ENCODE data around the gene ZXDC.

Gene ZXDC

GRCh38 chr3:126414961-126415660 lies 60.6 kb downstream of the ZXDC start:
- H3K9me3 Mint-ChIP-seq = no peaks in the 10 kb centered on the region
- H3K36me3 Mint-ChIP-seq (ENCODE audit: insufficient read depth) = peaks cover 1% of the 10 kb centered on the region
- ATAC-seq (replicated peaks; ENCODE audit: extremely low read depth, poor library complexity, severe bottlenecking) (no peak), DNase-seq (ENCODE audit: low spot score in 2 of 2) (no peak)
- no peak overlapping the region for H3K27ac Mint-ChIP-seq (ENCODE audit: low read depth)
- peaks cover 60% of the 10 kb centered on the region for H3K27me3 Mint-ChIP-seq
- no peak overlapping the region for H3K4me3 Mint-ChIP-seq
- H3K4me1 Mint-ChIP-seq = no peaks in the 10 kb centered on the region

- Mint-ChIP-seq H3K27me3 (peaks cover 66% of the 10 kb centered on the region), H3K27ac (ENCODE audit: low read depth) (no peak overlapping the region), H3K36me3 (ENCODE audit: insufficient read depth) (peaks cover 1% of the 10 kb centered on the region), H3K4me3 (no peak overlapping the region), H3K9me3 (no peaks in the 10 kb centered on the region), H3K4me1 (no peaks in the 10 kb centered on the region)
- ATAC-seq (replicated peaks; ENCODE audit: extremely low read depth, poor library complexity, severe bottlenecking) (no peak), DNase-seq (ENCODE audit: low spot score in 2 of 2) (no peak)
These were observed 61.3 kb downstream of the ZXDC start for GRCh38 chr3:126414406-126414805.

DNA sequence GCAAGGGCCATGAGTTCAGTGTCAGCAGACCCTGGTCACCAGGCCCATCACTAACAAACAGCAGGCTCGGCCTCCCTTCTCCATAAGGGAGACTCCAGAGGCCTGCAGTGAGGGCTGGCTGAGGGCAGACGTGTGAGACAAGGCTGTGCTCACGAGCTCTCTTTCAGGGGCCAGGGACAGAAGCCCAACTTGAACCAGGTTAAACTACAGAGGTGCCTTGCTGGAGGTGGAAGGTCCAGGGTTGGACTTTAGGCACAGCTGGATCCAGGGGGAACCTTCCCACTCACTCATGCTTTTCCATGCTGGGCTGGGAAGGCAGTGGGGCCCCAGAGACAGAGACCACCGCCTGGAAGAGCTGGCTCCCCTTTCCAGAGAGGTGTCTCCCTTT lies 62.0 kb downstream of the ZXDC start:
- ATAC-seq (replicated peaks; ENCODE audit: extremely low read depth, poor library complexity, severe bottlenecking) (no peak), DNase-seq (ENCODE audit: low spot score in 2 of 2) (no peak)
- Mint-ChIP-seq H3K27ac (ENCODE audit: low read depth) (no peak overlapping the region), H3K27me3 (peaks cover 74% of the 10 kb centered on the region), H3K4me1 (no peaks in the 10 kb centered on the region), H3K36me3 (ENCODE audit: insufficient read depth) (peaks cover 1% of the 10 kb centered on the region), H3K9me3 (no peaks in the 10 kb centered on the region), H3K4me3 (no peak overlapping the region)

GRCh38 chr3:126412841-126413692 lies 62.6 kb downstream of the ZXDC start:
- Mint-ChIP-seq H3K4me3 (no peak overlapping the region), H3K36me3 (ENCODE audit: insufficient read depth) (peaks cover 1% of the 10 kb centered on the region), H3K4me1 (no peaks in the 10 kb centered on the region), H3K9me3 (no peaks in the 10 kb centered on the region), H3K27me3 (peaks cover 80% of the 10 kb centered on the region), H3K27ac (ENCODE audit: low read depth) (no peak overlapping the region)
- DNase-seq (ENCODE audit: low spot score in 2 of 2) = no peak
- ATAC-seq (replicated peaks; ENCODE audit: extremely low read depth, poor library complexity, severe bottlenecking) = no peak

- Mint-ChIP-seq H3K9me3 (no peaks in the 10 kb centered on the region), H3K4me1 (no peaks in the 10 kb centered on the region), H3K27ac (ENCODE audit: low read depth) (no peak overlapping the region), H3K27me3 (peaks cover 73% of the 10 kb centered on the region), H3K36me3 (ENCODE audit: insufficient read depth) (peaks cover 1% of the 10 kb centered on the region), H3K4me3 (no peak overlapping the region)
- DNase-seq (ENCODE audit: low spot score in 2 of 2) = no peak
- ATAC-seq (replicated peaks; ENCODE audit: extremely low read depth, poor library complexity, severe bottlenecking) = no peak
These were observed 67.6 kb downstream of the ZXDC start for GRCh38 chr3:126408099-126408498.

DNA sequence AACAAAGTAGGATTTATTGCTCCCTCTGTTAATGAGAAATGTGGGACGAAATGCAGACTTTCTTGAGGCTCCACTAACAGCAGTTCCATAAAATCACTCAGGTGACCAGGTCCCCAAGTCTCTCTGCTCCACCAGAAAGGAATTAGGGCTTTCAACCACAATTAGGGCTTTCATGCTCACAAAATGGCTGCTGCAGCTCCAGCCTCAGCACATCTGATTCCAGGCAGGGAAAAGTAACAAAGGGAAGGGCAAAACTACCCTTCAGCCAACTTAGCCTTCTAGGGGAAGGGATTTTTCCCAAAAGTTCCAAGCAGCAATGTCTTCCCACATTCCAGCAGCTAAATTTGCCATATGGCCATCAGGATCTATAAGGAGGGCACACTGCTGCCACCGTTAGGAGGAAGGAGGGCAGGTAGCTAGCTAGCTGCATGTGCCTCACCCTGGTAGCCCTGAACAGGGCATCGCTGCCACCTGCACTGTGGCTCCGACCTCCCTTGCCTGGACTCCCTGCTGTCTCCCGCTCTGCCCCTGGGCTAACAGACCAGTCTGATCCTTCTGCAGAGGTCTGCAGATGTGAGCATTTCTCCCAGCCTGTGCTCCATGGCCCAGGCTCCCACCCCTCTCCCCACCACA lies 68.2 kb downstream of the ZXDC start:
- Mint-ChIP-seq H3K4me1 (no peaks in the 10 kb centered on the region), H3K27ac (ENCODE audit: low read depth) (no peak overlapping the region), H3K27me3 (peaks cover 73% of the 10 kb centered on the region), H3K36me3 (ENCODE audit: insufficient read depth) (no peaks in the 10 kb centered on the region), H3K4me3 (no peak overlapping the region), H3K9me3 (no peaks in the 10 kb centered on the region)
- no peak for ATAC-seq (replicated peaks; ENCODE audit: extremely low read depth, poor library complexity, severe bottlenecking)
- no peak for DNase-seq (ENCODE audit: low spot score in 2 of 2)

DNA sequence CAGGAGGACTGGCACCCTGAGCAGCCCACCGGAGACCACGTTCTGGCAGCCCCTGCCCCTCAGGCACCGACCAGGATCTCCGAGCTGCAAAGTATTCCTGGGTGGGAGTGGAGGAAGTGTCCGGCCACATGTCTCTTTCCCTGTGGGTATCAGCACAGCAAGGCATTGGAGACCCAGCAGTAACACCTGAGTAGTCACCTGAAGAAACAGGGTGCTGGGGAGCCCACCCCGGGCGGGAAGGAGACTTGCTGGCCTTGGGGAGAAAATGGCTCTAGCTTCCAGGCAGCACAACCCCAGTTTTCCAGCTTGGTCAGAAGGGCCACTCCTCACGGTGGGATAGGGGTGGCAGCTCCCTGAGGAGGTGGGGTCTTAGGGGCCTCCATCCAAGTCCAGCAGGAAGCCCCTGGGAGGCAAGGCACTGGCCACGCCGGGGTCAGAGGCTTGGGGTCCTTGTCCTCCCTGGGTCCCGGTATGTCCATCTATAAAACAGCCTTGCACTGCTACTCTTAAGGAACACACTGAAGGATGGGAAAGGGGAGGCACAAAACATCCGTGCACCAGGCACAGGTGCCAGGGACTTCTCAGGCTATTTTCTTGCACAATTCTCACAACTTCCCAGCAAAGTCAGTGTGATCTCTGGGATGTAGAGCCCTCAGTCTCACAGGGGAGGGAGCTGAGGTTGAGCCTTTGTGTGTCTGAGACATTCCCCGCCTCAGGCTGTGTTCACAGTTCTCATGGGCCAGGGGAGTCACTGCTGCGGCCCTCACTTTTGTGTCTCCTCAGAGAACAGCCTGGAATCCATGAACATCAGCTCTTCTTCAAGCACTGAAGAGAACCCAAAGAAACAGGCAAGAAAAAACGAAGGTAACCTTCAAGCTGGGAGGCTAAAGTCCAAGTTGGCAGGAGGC lies 69.0 kb downstream of the ZXDC start:
- Mint-ChIP-seq H3K36me3 (ENCODE audit: insufficient read depth) (no peaks in the 10 kb centered on the region), H3K27ac (ENCODE audit: low read depth) (no peak overlapping the region), H3K9me3 (no peaks in the 10 kb centered on the region), H3K27me3 (peaks cover 73% of the 10 kb centered on the region), H3K4me3 (no peak overlapping the region), H3K4me1 (no peaks in the 10 kb centered on the region)
- DNase-seq (ENCODE audit: low spot score in 2 of 2) (no peak), ATAC-seq (replicated peaks; ENCODE audit: extremely low read depth, poor library complexity, severe bottlenecking) (no peak)

DNA sequence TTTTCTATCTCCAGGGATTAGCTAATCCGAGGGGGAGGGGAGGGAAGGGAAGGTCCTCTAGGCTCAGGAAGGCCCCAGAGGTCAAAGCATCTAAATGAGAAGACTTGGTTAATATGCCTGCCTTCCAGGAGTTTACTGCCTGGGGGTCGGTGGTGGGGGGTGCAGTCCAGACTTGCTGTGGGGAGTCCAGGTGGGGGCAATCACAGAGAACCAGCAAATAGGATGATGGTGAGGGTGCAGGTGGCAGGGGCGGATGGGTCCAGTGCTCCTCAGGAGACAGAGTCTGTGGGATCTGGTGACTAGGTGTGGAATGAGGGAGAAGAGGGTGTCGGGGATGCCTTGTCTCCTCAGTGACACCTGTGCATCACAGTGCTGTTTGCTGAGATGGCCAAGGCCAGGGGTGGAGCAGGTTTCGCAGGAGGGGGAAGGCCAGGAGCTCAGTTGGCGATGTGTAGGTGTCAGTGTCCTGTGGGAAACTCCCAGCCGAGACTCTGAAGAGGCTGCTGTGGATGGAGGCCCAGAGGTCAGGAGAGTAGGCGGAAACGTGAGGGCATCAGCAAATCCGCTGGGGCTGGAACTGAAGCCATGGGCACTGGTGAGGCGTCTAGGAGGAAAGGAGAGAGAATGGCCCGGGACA lies 72.9 kb downstream of the ZXDC start:
- Mint-ChIP-seq H3K9me3 (no peaks in the 10 kb centered on the region), H3K4me3 (no peak overlapping the region), H3K4me1 (no peaks in the 10 kb centered on the region), H3K27me3 (peaks cover 37% of the 10 kb centered on the region), H3K27ac (ENCODE audit: low read depth) (no peak overlapping the region), H3K36me3 (ENCODE audit: insufficient read depth) (no peaks in the 10 kb centered on the region)
- DNase-seq (ENCODE audit: low spot score in 2 of 2) = no peak
- no peak for ATAC-seq (replicated peaks; ENCODE audit: extremely low read depth, poor library complexity, severe bottlenecking)

- H3K27me3 Mint-ChIP-seq = peaks cover 34% of the 10 kb centered on the region
- H3K27ac Mint-ChIP-seq (ENCODE audit: low read depth) = no peak overlapping the region
- H3K4me3 Mint-ChIP-seq = no peak overlapping the region
- no peak for ATAC-seq (replicated peaks; ENCODE audit: extremely low read depth, poor library complexity, severe bottlenecking)
- H3K9me3 Mint-ChIP-seq = no peaks in the 10 kb centered on the region
- H3K36me3 Mint-ChIP-seq (ENCODE audit: insufficient read depth) = no peaks in the 10 kb centered on the region
- no peaks in the 10 kb centered on the region for H3K4me1 Mint-ChIP-seq
- no peak for DNase-seq (ENCODE audit: low spot score in 2 of 2)
These were observed 73.5 kb downstream of the ZXDC start for GRCh38 chr3:126402178-126402577.

DNA sequence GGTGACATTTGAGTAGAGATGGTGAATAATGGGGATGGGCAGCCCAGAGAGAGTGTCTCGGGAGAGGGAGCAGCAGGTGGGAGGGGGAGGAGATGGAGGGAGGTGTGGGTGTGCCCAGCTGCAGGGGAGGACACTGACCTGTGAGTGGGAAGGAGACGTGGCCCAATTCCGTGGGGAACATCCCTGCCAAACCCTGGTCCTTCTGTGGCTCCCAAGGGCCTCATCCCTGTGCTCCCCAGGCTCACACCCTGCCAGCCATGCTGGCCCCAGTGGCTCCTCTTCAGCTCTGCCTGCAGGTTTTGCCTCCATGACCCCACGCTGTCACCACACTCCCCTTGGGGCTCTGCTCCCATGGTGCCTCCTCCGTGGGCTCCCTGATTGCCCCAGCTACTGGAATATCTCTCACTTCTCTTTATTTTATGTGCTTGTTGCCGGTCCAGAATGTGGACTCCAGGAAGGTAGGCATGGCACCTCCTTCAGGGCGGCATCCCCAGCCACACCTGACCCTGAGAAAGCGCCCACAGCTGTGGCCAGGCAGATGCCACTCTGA lies 74.0 kb downstream of the ZXDC start:
- no peak overlapping the region for H3K4me3 Mint-ChIP-seq
- H3K36me3 Mint-ChIP-seq (ENCODE audit: insufficient read depth) = no peaks in the 10 kb centered on the region
- ATAC-seq (replicated peaks; ENCODE audit: extremely low read depth, poor library complexity, severe bottlenecking) (no peak), DNase-seq (ENCODE audit: low spot score in 2 of 2) (no peak)
- H3K27ac Mint-ChIP-seq (ENCODE audit: low read depth) = no peak overlapping the region
- H3K9me3 Mint-ChIP-seq = no peaks in the 10 kb centered on the region
- H3K27me3 Mint-ChIP-seq = peaks cover 29% of the 10 kb centered on the region
- H3K4me1 Mint-ChIP-seq = no peaks in the 10 kb centered on the region

GRCh38 chr3:126399756-126400155 lies 75.9 kb downstream of the ZXDC start:
- Mint-ChIP-seq H3K4me1 (no peaks in the 10 kb centered on the region), H3K27me3 (peaks cover 28% of the 10 kb centered on the region), H3K27ac (ENCODE audit: low read depth) (no peak overlapping the region), H3K9me3 (no peaks in the 10 kb centered on the region), H3K4me3 (no peak overlapping the region), H3K36me3 (ENCODE audit: insufficient read depth) (no peaks in the 10 kb centered on the region)
- ATAC-seq (replicated peaks; ENCODE audit: extremely low read depth, poor library complexity, severe bottlenecking) (no peak), DNase-seq (ENCODE audit: low spot score in 2 of 2) (no peak)

GRCh38 chr3:126399351-126399735 lies 76.3 kb downstream of the ZXDC start:
- Mint-ChIP-seq H3K27ac (ENCODE audit: low read depth) (no peak overlapping the region), H3K4me3 (no peak overlapping the region), H3K27me3 (peaks cover 28% of the 10 kb centered on the region), H3K9me3 (no peaks in the 10 kb centered on the region), H3K4me1 (no peaks in the 10 kb centered on the region), H3K36me3 (ENCODE audit: insufficient read depth) (no peaks in the 10 kb centered on the region)
- DNase-seq (ENCODE audit: low spot score in 2 of 2) (no peak), ATAC-seq (replicated peaks; ENCODE audit: extremely low read depth, poor library complexity, severe bottlenecking) (no peak)
